ENCODE data around the gene LCE7A.

GRCh38 chr1:152817309-152817708 lies 42.5 kb upstream of the LCE7A start:
- TF ChIP-seq CTCF (IDR thresholded peaks at IDR 0.05) (no peak), POLR2AphosphoS5 (IDR thresholded peaks at IDR 0.05) (no peak), EP300 (IDR thresholded peaks at IDR 0.05) (no peak), POLR2A (IDR thresholded peaks at IDR 0.05) (no peak)

All from sigmoid colon (tissue), 4 donors.